Measurements from ENCODE around the gene AKT3.

The AKT3 gene

GRCh38 chr1:243706563-243706962 lies 143.5 kb downstream of the AKT3 start:
- Histone ChIP-seq H3K79me2 (ENCODE audit: control insufficient read depth, low read length) (no peaks in the 10 kb centered on the region), H3K27me3 (ENCODE audit: control insufficient read depth, low read length) (peaks cover 3% of the 10 kb centered on the region; the same call in 1 of the 2 replicates), H3K9me3 (ENCODE audit: control insufficient read depth, insufficient read depth, low read length) (no peaks in the 10 kb centered on the region), H3K9me2 (replicated peaks; ENCODE audit: control insufficient read depth, low read length) (no peaks in the 10 kb centered on the region), H3F3A (ENCODE audit: control insufficient read depth, insufficient read depth) (no peaks in the 10 kb centered on the region), H3K4me1 (ENCODE audit: control insufficient read depth, low read length) (no peaks in the 10 kb centered on the region), H3K4me3 (ENCODE audit: low read length) (no peak overlapping the region), H3K4me2 (ENCODE audit: low read length) (no peak overlapping the region), H3K36me3 (ENCODE audit: control insufficient read depth, low read length) (no peaks in the 10 kb centered on the region), H3K27ac (ENCODE audit: low read depth, low read length) (no peak overlapping the region), H4K20me1 (ENCODE audit: control insufficient read depth, insufficient read depth, low read depth, low read length) (no peaks in the 10 kb centered on the region)
- TF ChIP-seq EZH2phosphoT487 (IDR thresholded peaks at IDR 0.05; ENCODE audit: borderline replicate concordance, low read length) (no peak), CTCF (IDR thresholded peaks at IDR 0.05; ENCODE audit: low read depth, low read length, poor library complexity, severe bottlenecking) (no peak)

- H3K27me3 ChIP-seq (ENCODE audit: control insufficient read depth, low read length): peaks cover 3% of the 10 kb centered on the region; the same call in 1 of the 2 replicates
- no peaks in the 10 kb centered on the region for H3F3A ChIP-seq (ENCODE audit: control insufficient read depth, insufficient read depth)
- no peaks in the 10 kb centered on the region for H3K36me3 ChIP-seq (ENCODE audit: control insufficient read depth, low read length)
- TF ChIP-seq CTCF (IDR thresholded peaks at IDR 0.05; ENCODE audit: low read depth, low read length, poor library complexity, severe bottlenecking) (no peak), EZH2phosphoT487 (IDR thresholded peaks at IDR 0.05; ENCODE audit: borderline replicate concordance, low read length) (no peak)
- no peak overlapping the region for H3K4me3 ChIP-seq (ENCODE audit: low read length)
- no peaks in the 10 kb centered on the region for H3K79me2 ChIP-seq (ENCODE audit: control insufficient read depth, low read length)
- H4K20me1 ChIP-seq (ENCODE audit: control insufficient read depth, insufficient read depth, low read depth, low read length): no peaks in the 10 kb centered on the region
- H3K4me1 ChIP-seq (ENCODE audit: control insufficient read depth, low read length): no peaks in the 10 kb centered on the region
- no peaks in the 10 kb centered on the region for H3K9me2 ChIP-seq (replicated peaks; ENCODE audit: control insufficient read depth, low read length)
- no peaks in the 10 kb centered on the region for H3K9me3 ChIP-seq (ENCODE audit: control insufficient read depth, insufficient read depth, low read length)
- H3K27ac ChIP-seq (ENCODE audit: low read depth, low read length): no peak overlapping the region
- H3K4me2 ChIP-seq (ENCODE audit: low read length): no peak overlapping the region
Measured at GRCh38 chr1:243705585-243705984, 144.5 kb downstream of the AKT3 start.

GRCh38 chr1:243701872-243702271 lies 148.2 kb downstream of the AKT3 start:
- Histone ChIP-seq H3K27ac (ENCODE audit: low read depth, low read length) (no peak overlapping the region), H3K9me2 (replicated peaks; ENCODE audit: control insufficient read depth, low read length) (no peaks in the 10 kb centered on the region), H4K20me1 (ENCODE audit: control insufficient read depth, insufficient read depth, low read depth, low read length) (no peaks in the 10 kb centered on the region), H3K9me3 (ENCODE audit: control insufficient read depth, insufficient read depth, low read length) (no peaks in the 10 kb centered on the region), H3K4me3 (ENCODE audit: low read length) (no peak overlapping the region), H3K27me3 (ENCODE audit: control insufficient read depth, low read length) (peaks cover 6% of the 10 kb centered on the region; the same call in 1 of the 2 replicates), H3K4me1 (ENCODE audit: control insufficient read depth, low read length) (no peaks in the 10 kb centered on the region), H3F3A (ENCODE audit: control insufficient read depth, insufficient read depth) (no peaks in the 10 kb centered on the region), H3K4me2 (ENCODE audit: low read length) (no peak overlapping the region), H3K79me2 (ENCODE audit: control insufficient read depth, low read length) (no peaks in the 10 kb centered on the region), H3K36me3 (ENCODE audit: control insufficient read depth, low read length) (no peaks in the 10 kb centered on the region)
- no peak for TF ChIP-seq EZH2phosphoT487 (IDR thresholded peaks at IDR 0.05; ENCODE audit: borderline replicate concordance, low read length)
- no peak for TF ChIP-seq CTCF (IDR thresholded peaks at IDR 0.05; ENCODE audit: low read depth, low read length, poor library complexity, severe bottlenecking)
